Ascending aorta (tissue), 2 donors: ENCODE data around the gene ARHGEF25. TPM values are rescaled to one million over a fixed set of nuclear protein-coding genes. Genes with fewer than 3 reads are reported as not detected.
"Not testable (repeated sequence)": the region's sequence is repeated elsewhere in the genome, so short reads cannot be mapped to it uniquely, and the experiment has no call there.

Experiments used
- DNase-seq, 2 donors: peaks; one replicate each; pipeline ENCODE4 v3.0.0-alpha.2; 2019; ENCODE audit warnings: low spot score in 2 of 2
- H3K27ac ChIP-seq, 2 donors: fragments of 200-600 bp; sonication (generic); one replicate each; pipeline ENCODE4 v1.5.1; 2016 to 2017; ENCODE audit warnings: mild to moderate bottlenecking in 1 of 2
- H3K27me3 ChIP-seq: fragments of 200-600 bp; sonication (generic); one replicate; pipeline ENCODE4 v1.5.1; 2017
- H3K36me3 ChIP-seq, 2 donors: fragments of 200-600 bp; sonication (generic); one replicate each; pipeline ENCODE4 v1.5.1; 2016
- H3K4me1 ChIP-seq, 2 donors: fragments of 200-600 bp; sonication (generic); one replicate each; pipeline ENCODE4 v1.5.1; 2016 to 2017; ENCODE audit warnings: mild to moderate bottlenecking in 1 of 2
- H3K4me3 ChIP-seq, 2 donors: fragments of 200-600 bp; sonication (generic); one replicate each; pipeline ENCODE4 v1.5.1; 2016 to 2017; ENCODE audit warnings: mild to moderate bottlenecking in 1 of 2
- H3K9me3 ChIP-seq, 2 donors: fragments of 200-600 bp; sonication (generic); one replicate each; pipeline ENCODE4 v1.5.1; 2016
- CTCF ChIP-seq, 3 experiments: fragments of 200-600 bp in 2 of 3; fragments of 450-650 bp in 1 of 3; sonication (generic) in 2 of 3; IDR thresholded peaks; one replicate each; pipeline ENCODE4 v1.5.1; 2016 to 2019; ENCODE audit warnings: antibody characterized with exemption in 3 of 3, mild to moderate bottlenecking in 1 of 3, moderate library complexity in 1 of 3
- intact Hi-C: fragments of 100-400 bp; cut with DNase I; formaldehyde crosslinking; loops from one replicate; pipeline ENCODE4 v1.15.1; 2023
- total RNA-seq: library from RNA; depleted of rRNA; stranded (reverse); fragments of >200 nt; gene quantifications from one replicate; pipeline ENCODE4 v1.1.0, GENCODE V29; 2016

ARHGEF25 gene
- total RNA-seq, 1 donor from 2014 or later = 47.8 TPM

GRCh38 chr12:57654042-57654441 is 42.8 kb downstream of the ARHGEF25 start:
- TF ChIP-seq CTCF (IDR thresholded peaks at IDR 0.05) = no peak
- Histone ChIP-seq H3K4me3 (no peak overlapping the region), H3K4me1 (no peaks in the 10 kb centered on the region), H3K27ac (no peak overlapping the region), H3K27me3 (no peaks in the 10 kb centered on the region), H3K36me3 (no peaks in the 10 kb centered on the region), H3K9me3 (no peaks in the 10 kb centered on the region)
- intact Hi-C loops = no loop called here
- DNase-seq = no peak

GRCh38 chr12:57655541-57656240 is 44.5 kb downstream of the ARHGEF25 start:
- intact Hi-C loops = no loop called here

GRCh38 chr12:57656408-57656807 is 45.2 kb downstream of the ARHGEF25 start:
- H3K36me3 ChIP-seq, H3K4me3 ChIP-seq, H3K9me3 ChIP-seq, H3K27ac ChIP-seq, H3K4me1 ChIP-seq, intact Hi-C loops, DNase-seq, H3K27me3 ChIP-seq: not testable (repeated sequence)

More at GRCh38 chr12:57655541-57656240, 44.5 kb downstream of the ARHGEF25 start:
- Histone ChIP-seq H3K27me3 (no peaks in the 10 kb centered on the region), H3K9me3 (no peaks in the 10 kb centered on the region), H3K36me3 (no peaks in the 10 kb centered on the region), H3K4me3 (no peak overlapping the region), H3K4me1 (no peaks in the 10 kb centered on the region), H3K27ac (no peak overlapping the region)
- no peak for TF ChIP-seq CTCF (IDR thresholded peaks at IDR 0.05)
- no peak for DNase-seq

- Histone ChIP-seq H3K4me1 (no peaks in the 10 kb centered on the region), H3K27me3 (no peaks in the 10 kb centered on the region), H3K27ac (no peak overlapping the region), H3K9me3 (no peaks in the 10 kb centered on the region), H3K4me3 (no peak overlapping the region), H3K36me3 (no peaks in the 10 kb centered on the region)
- no peak for TF ChIP-seq CTCF (IDR thresholded peaks at IDR 0.05)
- intact Hi-C loops = no loop called here
- no peak for DNase-seq
Observed at GRCh38 chr12:57657744-57658143, 46.5 kb downstream of the ARHGEF25 start.

- intact Hi-C loops = no loop called here
- no peak for DNase-seq
- no peak for TF ChIP-seq CTCF (IDR thresholded peaks at IDR 0.05)
- Histone ChIP-seq H3K27ac (no peak overlapping the region), H3K36me3 (no peaks in the 10 kb centered on the region), H3K27me3 (no peaks in the 10 kb centered on the region), H3K4me1 (no peaks in the 10 kb centered on the region), H3K9me3 (no peaks in the 10 kb centered on the region), H3K4me3 (no peak overlapping the region)
Observed at GRCh38 chr12:57658890-57659289, 47.7 kb downstream of the ARHGEF25 start.

- no peaks in the 10 kb centered on the region for H3K27me3 ChIP-seq
- no peaks in the 10 kb centered on the region for H3K36me3 ChIP-seq
- TF ChIP-seq CTCF (IDR thresholded peaks at IDR 0.05) = no peak
- no peak overlapping the region for H3K27ac ChIP-seq
- no peaks in the 10 kb centered on the region for H3K4me1 ChIP-seq
- intact Hi-C loops = no loop called here
- DNase-seq = no peak
- H3K9me3 ChIP-seq = no peaks in the 10 kb centered on the region
- H3K4me3 ChIP-seq = no peak overlapping the region
Observed at GRCh38 chr12:57661376-57661775, 50.1 kb downstream of the ARHGEF25 start.

GRCh38 chr12:57665066-57665820 is 54.0 kb downstream of the ARHGEF25 start:
- H3K9me3 ChIP-seq, H3K4me1 ChIP-seq, H3K27ac ChIP-seq, H3K4me3 ChIP-seq, DNase-seq, H3K27me3 ChIP-seq, H3K36me3 ChIP-seq, intact Hi-C loops: not testable (repeated sequence)
